GM23338 (cell line): Measurements from ENCODE around the gene CUBN.

Experiments
- EZH2 ChIP-seq: fragments of 200-600 bp; sonication (generic); IDR thresholded peaks from one replicate; pipeline ENCODE4 v1.8.0; 2017; ENCODE audit warnings: antibody characterized with exemption, mild to moderate bottlenecking, low read depth; ENCODE audit not compliant: unreplicated experiment
- EZH2phosphoT487 ChIP-seq: fragments of 200-600 bp; sonication (generic); IDR thresholded peaks from one replicate; pipeline ENCODE4 v1.8.1; 2018; ENCODE audit warnings: antibody characterized with exemption; ENCODE audit not compliant: unreplicated experiment
- NANOG ChIP-seq: IDR thresholded peaks from 2 replicates; pipeline ENCODE4 v1.6.1; 2016; ENCODE audit warnings: antibody characterized with exemption, borderline replicate concordance
- POLR2AphosphoS5 ChIP-seq: IDR thresholded peaks from 2 replicates; pipeline ENCODE4 v1.6.1; 2016; ENCODE audit warnings: antibody characterized with exemption, low read depth
- TF ChIP-seq, protein P1 (sequence below), 2 experiments: fragments of 200-600 bp in 1 of 2; sonication (generic) in 1 of 2; conservative IDR thresholded peaks; 2 replicates each; pipeline versions ENCODE4 v1.5.1 to v1.6.1; 2016 to 2017; ENCODE audit warnings: antibody characterized with exemption in 2 of 2, low read depth in 2 of 2, mild to moderate bottlenecking in 2 of 2, moderate library complexity in 1 of 2
- TF ChIP-seq, protein P2 (sequence below): fragments of 250-450 bp; sonication (Bioruptor Pico); IDR thresholded peaks from 2 replicates; pipeline ENCODE4 v1.5.0; 2020; ENCODE audit warnings: mild to moderate bottlenecking, moderate library complexity
- TF ChIP-seq, protein P3 (sequence below): IDR thresholded peaks from one replicate; pipeline ENCODE4 v1.6.1; 2018; ENCODE audit warnings: antibody characterized with exemption; ENCODE audit not compliant: unreplicated experiment

DNA sequence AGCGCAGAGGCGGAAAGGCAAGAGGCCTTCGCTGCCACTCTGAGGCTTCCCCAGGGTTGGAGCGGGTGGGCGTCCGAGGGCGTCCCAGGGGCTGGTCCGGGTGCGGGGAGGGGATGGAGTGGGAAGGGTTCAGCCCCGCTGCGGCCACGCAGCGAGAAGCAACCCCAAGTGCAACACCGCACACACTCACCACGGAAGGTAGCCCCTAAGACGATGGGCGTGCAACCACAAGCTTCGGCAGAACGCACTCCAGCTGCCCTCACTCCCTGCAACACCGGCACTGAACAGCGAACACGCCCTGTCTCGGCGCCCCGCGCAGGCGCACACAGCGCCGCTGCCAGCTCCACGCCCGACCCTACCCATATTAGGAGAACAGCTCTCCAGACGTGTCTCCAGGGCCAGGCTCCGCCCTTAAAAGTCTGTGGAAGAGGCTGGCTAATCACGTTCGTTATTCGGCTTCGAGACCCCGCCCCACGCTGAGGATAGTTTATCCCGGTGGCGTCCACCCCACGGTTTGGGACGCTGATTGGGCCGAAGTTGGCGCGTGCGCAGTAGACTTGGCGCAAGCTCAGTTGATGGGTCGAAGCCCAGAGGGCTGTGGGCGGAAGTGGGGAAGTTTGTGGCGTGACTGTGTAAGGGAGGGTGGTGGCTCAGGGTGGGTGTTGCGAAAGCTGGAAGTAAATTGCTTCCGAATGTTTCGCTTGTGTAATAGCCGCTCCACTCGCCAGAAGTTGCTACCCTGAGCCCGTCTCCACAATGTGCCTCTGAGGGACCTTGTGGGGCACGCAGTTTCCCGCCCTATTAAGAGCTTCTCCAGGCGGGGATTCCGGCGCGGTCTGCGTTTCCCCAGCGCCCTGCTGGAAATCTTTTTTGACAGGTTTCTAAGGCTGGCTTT lies 312.2 kb downstream of the CUBN start, which contains the start of gene RSU1:
- TF ChIP-seq, protein P1, sequence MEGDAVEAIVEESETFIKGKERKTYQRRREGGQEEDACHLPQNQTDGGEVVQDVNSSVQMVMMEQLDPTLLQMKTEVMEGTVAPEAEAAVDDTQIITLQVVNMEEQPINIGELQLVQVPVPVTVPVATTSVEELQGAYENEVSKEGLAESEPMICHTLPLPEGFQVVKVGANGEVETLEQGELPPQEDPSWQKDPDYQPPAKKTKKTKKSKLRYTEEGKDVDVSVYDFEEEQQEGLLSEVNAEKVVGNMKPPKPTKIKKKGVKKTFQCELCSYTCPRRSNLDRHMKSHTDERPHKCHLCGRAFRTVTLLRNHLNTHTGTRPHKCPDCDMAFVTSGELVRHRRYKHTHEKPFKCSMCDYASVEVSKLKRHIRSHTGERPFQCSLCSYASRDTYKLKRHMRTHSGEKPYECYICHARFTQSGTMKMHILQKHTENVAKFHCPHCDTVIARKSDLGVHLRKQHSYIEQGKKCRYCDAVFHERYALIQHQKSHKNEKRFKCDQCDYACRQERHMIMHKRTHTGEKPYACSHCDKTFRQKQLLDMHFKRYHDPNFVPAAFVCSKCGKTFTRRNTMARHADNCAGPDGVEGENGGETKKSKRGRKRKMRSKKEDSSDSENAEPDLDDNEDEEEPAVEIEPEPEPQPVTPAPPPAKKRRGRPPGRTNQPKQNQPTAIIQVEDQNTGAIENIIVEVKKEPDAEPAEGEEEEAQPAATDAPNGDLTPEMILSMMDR (conservative IDR thresholded peaks at IDR 0.05; ENCODE audit: low read depth in 2 of 2) = no peak
- TF ChIP-seq EZH2phosphoT487 = no peak
- peak; percentile 96 for TF ChIP-seq POLR2AphosphoS5
- TF ChIP-seq EZH2 = no peak
- TF ChIP-seq, protein P2, sequence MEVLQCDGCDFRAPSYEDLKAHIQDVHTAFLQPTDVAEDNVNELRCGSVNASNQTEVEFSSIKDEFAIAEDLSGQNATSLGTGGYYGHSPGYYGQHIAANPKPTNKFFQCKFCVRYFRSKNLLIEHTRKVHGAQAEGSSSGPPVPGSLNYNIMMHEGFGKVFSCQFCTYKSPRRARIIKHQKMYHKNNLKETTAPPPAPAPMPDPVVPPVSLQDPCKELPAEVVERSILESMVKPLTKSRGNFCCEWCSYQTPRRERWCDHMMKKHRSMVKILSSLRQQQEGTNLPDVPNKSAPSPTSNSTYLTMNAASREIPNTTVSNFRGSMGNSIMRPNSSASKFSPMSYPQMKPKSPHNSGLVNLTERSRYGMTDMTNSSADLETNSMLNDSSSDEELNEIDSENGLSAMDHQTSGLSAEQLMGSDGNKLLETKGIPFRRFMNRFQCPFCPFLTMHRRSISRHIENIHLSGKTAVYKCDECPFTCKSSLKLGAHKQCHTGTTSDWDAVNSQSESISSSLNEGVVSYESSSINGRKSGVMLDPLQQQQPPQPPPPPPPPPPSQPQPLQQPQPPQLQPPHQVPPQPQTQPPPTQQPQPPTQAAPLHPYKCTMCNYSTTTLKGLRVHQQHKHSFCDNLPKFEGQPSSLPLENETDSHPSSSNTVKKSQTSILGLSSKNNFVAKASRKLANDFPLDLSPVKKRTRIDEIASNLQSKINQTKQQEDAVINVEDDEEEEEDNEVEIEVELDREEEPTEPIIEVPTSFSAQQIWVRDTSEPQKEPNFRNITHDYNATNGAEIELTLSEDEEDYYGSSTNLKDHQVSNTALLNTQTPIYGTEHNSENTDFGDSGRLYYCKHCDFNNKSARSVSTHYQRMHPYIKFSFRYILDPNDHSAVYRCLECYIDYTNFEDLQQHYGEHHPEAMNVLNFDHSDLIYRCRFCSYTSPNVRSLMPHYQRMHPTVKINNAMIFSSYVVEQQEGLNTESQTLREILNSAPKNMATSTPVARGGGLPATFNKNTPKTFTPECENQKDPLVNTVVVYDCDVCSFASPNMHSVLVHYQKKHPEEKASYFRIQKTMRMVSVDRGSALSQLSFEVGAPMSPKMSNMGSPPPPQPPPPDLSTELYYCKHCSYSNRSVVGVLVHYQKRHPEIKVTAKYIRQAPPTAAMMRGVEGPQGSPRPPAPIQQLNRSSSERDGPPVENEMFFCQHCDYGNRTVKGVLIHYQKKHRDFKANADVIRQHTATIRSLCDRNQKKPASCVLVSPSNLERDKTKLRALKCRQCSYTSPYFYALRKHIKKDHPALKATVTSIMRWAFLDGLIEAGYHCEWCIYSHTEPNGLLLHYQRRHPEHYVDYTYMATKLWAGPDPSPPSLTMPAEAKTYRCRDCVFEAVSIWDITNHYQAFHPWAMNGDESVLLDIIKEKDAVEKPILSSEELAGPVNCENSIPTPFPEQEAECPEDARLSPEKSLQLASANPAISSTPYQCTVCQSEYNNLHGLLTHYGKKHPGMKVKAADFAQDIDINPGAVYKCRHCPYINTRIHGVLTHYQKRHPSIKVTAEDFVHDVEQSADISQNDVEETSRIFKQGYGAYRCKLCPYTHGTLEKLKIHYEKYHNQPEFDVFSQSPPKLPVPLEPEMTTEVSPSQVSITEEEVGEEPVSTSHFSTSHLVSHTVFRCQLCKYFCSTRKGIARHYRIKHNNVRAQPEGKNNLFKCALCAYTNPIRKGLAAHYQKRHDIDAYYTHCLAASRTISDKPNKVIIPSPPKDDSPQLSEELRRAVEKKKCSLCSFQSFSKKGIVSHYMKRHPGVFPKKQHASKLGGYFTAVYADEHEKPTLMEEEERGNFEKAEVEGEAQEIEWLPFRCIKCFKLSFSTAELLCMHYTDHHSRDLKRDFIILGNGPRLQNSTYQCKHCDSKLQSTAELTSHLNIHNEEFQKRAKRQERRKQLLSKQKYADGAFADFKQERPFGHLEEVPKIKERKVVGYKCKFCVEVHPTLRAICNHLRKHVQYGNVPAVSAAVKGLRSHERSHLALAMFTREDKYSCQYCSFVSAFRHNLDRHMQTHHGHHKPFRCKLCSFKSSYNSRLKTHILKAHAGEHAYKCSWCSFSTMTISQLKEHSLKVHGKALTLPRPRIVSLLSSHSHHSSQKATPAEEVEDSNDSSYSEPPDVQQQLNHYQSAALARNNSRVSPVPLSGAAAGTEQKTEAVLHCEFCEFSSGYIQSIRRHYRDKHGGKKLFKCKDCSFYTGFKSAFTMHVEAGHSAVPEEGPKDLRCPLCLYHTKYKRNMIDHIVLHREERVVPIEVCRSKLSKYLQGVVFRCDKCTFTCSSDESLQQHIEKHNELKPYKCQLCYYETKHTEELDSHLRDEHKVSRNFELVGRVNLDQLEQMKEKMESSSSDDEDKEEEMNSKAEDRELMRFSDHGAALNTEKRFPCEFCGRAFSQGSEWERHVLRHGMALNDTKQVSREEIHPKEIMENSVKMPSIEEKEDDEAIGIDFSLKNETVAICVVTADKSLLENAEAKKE (CRISPR knock-in tag) = no peak
- TF ChIP-seq, protein P3, sequence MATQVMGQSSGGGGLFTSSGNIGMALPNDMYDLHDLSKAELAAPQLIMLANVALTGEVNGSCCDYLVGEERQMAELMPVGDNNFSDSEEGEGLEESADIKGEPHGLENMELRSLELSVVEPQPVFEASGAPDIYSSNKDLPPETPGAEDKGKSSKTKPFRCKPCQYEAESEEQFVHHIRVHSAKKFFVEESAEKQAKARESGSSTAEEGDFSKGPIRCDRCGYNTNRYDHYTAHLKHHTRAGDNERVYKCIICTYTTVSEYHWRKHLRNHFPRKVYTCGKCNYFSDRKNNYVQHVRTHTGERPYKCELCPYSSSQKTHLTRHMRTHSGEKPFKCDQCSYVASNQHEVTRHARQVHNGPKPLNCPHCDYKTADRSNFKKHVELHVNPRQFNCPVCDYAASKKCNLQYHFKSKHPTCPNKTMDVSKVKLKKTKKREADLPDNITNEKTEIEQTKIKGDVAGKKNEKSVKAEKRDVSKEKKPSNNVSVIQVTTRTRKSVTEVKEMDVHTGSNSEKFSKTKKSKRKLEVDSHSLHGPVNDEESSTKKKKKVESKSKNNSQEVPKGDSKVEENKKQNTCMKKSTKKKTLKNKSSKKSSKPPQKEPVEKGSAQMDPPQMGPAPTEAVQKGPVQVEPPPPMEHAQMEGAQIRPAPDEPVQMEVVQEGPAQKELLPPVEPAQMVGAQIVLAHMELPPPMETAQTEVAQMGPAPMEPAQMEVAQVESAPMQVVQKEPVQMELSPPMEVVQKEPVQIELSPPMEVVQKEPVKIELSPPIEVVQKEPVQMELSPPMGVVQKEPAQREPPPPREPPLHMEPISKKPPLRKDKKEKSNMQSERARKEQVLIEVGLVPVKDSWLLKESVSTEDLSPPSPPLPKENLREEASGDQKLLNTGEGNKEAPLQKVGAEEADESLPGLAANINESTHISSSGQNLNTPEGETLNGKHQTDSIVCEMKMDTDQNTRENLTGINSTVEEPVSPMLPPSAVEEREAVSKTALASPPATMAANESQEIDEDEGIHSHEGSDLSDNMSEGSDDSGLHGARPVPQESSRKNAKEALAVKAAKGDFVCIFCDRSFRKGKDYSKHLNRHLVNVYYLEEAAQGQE = no peak
- no peak for TF ChIP-seq NANOG
